Epithelial cell of esophagus (primary cell): Measurements from ENCODE around the gene CACNB1.

ENCODE experiments used
- DNase-seq: peaks from one replicate; pipeline ENCODE4 v3.0.0; 2010; ENCODE audit warnings: low read depth
- H3K4me3 ChIP-seq: 2 replicates; pipeline ENCODE4 v1.5.1; 2011; ENCODE audit warnings: mild to moderate bottlenecking, low read length, control low read depth
- CTCF ChIP-seq: IDR thresholded peaks from 2 replicates; pipeline ENCODE4 v1.5.1; 2011; ENCODE audit warnings: low read depth, mild to moderate bottlenecking, low read length, control low read depth, inconsistent platforms; ENCODE audit not compliant: insufficient read depth; ENCODE audit errors: missing control alignments

CACNB1 gene

DNA sequence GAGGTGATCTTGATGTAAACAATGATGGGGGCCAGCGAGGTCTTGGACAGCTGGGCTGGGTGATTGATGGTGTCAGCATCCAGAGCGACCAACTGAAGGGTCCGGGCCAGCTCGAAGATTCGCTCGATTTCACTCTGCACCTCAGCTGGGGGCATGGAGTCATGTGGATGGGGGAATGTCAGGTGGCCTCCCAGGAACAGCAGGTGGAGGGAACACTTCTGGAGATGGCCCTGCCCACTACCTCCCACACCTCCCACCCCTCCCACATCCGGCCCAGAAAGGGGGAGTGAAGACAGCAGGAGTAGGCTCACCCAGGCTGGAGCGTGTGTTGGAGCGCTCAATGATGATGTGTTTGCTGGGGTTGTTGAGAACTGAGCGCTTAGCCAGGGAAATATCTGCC is 13.7 kb downstream of the CACNB1 start:
- no peak for TF ChIP-seq CTCF
- H3K4me3 ChIP-seq: no peak overlapping the region
- no peak for DNase-seq

DNA sequence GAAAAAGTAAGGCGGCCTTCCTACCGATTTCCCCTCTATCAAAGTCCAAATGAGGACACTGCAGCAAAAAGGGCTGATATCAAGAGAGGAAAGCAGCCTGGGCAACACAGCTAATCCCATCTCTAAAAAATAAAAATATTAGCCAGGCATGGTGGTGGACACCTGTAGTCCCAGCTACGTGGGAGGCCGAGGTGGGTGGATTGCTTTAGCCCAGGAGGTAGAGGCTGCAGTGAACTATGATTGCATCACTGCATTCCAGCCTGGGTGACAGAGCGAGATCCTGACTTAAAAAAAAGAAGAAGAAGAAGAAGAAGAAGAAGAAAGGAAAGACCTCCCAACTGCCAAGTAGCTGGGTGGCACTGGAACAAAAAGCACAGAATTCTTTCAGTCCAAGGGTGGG is 14.4 kb downstream of the CACNB1 start:
- no peak for DNase-seq
- no peak for TF ChIP-seq CTCF
- no peak overlapping the region for H3K4me3 ChIP-seq

- DNase-seq: no peak
- TF ChIP-seq CTCF: no peak
- H3K4me3 ChIP-seq: no peak overlapping the region
Observed at GRCh38 chr17:39181303-39181702, 16.2 kb downstream of the CACNB1 start.

GRCh38 chr17:39178536-39178935 is 18.9 kb downstream of the CACNB1 start:
- TF ChIP-seq CTCF: no peak
- peak; percentile 73 for DNase-seq
- no peak overlapping the region for H3K4me3 ChIP-seq

DNA sequence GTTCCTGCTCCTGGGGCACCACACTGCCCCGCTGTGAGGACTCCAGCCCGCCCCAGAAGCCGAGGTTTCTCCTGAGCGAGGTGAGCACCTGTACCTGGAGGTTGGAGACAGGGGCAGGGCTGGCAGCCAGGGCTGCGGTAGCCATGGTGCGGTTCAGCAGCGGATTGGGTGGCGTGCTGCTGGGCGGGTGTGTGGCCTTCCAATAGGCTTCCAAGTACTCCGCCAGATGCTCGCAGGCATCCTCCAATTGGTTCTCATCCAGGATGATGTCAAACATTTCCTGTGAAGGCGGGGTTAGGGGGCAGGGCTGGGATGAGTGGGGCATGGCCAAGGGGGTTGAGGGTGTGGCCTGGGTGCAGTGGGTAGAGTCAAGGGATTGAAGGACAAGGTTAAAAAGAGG is 20.2 kb downstream of the CACNB1 start:
- TF ChIP-seq CTCF: no peak
- no peak overlapping the region for H3K4me3 ChIP-seq
- DNase-seq: no peak

DNA sequence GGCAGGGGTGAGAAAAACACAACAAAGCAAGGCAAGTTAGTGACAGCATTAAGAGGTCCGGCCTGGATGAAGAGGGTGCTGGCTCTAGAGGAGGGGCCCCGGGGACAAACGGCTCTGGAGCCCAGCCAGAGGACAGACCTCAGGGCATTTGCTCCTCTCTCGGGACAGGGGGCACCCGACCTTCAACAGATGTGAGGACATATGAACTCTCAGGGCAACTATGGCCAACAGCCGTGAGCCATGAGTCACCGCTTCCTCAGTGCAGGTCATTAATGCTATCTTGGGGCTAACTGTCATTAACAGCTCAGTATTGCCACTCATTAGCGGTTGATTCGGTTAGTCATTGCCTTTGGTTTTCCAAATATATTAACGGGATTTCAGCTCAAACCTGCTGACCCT is 21.8 kb downstream of the CACNB1 start:
- H3K4me3 ChIP-seq: no peak overlapping the region
- DNase-seq: no peak
- no peak for TF ChIP-seq CTCF

DNA sequence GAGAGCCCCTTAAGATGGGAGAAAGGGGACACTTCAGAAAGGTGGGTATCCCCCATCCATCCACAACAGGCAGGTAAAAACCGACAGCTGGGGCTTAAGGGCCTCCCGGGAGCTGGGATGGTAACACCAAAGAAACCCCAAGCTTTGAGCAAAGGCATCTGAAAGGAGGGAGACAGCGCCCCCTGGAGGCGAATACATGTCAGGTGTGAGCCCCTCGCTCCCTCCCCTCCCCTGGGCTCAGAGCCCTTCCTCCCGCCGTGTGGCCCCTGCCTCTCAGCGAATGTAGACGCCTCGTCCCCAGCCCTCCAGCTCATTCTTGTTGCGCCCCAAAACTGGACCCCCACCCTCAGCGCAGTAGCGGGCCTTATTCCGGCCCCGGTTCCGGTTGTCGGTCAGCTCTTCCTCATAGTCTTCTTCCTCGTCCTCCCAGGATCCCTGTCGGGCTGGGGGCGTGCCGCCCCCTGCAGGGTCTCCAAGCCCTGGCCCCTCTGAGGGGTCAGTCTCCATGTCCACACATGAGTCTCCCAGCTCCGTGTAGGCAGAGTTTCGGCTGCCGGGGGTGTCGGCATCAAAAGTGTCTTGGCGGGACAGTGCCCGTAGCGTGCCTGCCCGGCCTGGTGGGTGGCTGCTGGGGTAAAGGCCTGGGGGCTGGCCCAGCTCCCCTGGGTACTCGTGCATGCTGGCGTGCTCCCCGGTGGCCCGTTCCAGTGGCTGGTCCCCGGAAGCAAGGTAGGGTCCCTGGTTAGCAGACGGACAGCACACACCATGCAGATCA is 22.4 kb downstream of the CACNB1 start:
- no peak overlapping the region for H3K4me3 ChIP-seq
- peak; percentile 70 for DNase-seq
- TF ChIP-seq CTCF: peak; percentile 85
